Activated CD4-positive, alpha-beta T cell treated with anti-CD3 and anti-CD28 coated beads for 4 hours (primary cell): Measurements from ENCODE around the gene PLXNA2.

ENCODE experiments used
- DNase-seq, 2 donors: peaks; one replicate each; pipeline ENCODE4 v3.0.0-alpha.2; 2020

The PLXNA2 gene

DNA sequence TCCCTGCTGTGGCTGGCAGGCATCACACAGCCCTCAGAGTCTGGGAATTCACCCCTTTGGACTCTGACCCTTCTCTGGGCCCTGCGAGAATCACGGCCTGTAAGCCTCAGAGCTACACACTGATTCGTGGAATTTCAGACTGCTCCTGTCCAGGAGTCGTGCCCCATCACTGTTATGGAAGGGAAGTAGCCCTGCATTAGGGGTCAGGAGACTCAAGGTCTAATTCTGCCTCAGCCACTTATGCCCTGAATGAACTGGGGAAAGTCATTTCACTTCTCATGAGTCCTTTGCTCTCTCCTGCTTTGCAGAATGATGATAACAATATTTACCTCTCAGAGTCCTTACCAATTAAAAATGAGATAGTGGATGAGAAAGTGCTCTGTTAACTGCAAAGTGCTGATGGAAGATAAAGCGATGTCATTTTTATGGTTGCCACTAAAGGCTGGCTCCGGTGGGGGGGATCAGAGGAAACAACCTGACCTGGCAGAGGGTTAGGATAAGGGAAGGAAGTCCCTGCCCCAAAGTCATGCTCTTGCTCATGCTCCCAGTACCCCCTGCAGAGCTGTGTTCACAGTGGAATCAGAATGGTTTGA lies 184.7 kb downstream of the PLXNA2 start:
- DNase-seq: no peak

DNA sequence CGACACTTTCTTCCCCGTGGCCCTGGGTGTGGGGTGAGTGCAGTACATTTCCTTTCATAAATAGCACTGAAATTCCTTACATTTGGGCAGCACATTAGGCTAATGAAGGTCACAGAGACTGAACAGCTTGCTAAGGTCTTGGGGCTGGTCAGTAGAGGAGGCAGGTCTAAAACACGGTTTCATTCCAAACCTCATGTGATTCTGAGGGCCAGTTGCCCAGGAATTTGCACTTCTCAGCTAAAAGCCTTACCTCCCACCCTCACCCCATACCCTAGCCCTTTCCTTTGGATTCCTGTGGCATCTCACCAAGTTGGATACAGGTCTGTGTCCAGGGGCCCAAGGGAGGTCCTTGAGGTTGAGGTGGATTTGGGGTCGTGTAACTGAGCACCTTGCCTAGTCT lies 185.4 kb downstream of the PLXNA2 start:
- no peak for DNase-seq

DNA sequence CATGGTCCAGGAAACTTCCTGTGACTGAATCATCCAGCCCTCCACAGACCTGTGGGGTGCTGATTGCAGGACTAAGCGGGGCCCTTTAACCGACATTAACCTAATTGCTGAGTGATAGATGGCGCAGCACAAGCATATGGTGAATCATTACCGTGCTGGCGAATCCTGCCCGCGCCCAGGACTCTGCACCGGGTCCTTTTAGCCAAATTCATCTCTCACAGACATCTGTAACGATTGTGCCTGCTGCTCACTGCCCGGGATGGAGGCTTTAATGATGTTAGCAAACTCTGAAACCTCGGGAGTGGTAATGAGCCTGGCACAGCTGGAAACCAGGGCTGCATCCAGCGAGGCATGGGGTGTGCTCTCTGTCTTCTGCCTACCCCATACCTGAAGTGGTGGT lies 185.9 kb downstream of the PLXNA2 start:
- no peak for DNase-seq

DNA sequence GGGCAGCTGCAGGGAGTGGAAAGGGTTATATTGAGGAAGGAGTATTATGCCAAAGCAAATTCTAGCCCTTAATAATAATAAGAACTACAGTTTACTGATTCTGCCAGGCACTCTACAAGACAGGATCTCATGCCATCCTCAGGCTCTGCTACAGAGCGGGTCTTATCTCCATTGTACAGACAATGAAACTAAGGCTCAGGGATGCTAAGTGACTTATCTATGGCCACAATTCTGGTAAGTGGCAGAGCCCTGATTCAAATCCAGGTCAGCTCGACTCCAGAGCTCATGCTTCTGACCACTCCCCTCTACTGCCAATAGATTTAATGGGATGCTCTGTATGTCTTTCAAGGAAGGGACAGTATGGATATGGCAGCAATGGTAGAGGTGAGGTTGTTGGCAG lies 187.1 kb downstream of the PLXNA2 start:
- DNase-seq: no peak

DNA sequence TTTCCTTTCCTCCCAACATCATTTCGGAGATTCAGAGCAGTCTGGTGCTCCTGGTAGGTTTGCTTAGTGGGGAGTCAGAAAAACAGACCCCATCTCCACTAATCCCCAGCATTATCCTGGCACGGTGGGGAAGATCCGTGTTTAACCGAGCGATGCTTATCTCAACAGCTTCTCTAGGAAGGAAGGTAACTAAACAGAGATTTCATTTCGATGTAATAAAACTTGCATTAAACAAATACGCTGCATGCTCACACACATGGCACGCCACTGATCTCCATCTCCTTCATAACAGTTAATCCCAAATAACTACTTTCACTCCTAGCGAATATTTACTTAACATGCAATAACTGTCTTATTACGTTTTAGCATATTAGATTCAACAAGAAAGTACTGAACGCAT lies 188.6 kb downstream of the PLXNA2 start:
- no peak for DNase-seq

DNA sequence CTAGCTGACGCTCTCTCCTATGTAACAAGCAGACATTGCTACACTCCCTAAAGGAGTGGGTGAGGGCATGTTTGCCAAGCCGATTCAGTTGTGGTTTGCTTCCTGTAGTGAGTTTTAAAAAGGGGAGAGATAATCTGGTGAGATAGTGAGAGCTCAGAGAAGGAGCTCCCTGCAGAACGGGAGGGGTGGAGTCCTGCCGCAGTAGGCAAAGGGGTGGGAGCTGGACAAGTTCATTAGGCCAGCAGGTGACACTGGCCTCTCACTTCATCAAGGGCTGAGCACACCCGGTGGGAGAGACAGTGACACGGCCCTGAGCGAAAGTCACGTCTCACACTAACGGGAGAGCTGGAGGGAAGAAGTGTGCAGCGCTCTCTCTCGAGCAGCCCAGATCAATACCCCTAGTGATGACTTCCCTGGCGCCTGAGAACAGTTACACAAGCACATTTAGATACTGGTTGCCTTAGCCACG lies 189.2 kb downstream of the PLXNA2 start:
- no peak for DNase-seq

DNA sequence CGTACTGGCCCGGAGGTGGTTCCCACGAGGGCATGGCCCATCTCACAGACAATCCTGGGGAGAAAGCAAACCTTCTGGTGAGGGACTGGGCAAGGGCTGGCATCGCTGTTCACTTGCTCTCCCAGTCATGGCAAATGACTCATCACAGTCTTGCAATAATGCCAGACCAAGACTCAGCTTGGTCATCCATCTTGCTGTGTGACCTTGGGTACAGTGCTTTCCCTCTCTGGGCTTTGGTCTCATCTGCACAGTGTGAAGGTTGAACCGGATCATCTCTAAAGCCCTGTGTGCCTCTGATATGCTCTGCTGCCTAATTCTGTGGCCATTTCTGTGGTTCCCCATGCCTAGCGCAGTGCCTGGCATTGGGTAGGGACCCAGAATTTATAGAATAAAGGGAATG lies 189.7 kb downstream of the PLXNA2 start:
- no peak for DNase-seq

DNA sequence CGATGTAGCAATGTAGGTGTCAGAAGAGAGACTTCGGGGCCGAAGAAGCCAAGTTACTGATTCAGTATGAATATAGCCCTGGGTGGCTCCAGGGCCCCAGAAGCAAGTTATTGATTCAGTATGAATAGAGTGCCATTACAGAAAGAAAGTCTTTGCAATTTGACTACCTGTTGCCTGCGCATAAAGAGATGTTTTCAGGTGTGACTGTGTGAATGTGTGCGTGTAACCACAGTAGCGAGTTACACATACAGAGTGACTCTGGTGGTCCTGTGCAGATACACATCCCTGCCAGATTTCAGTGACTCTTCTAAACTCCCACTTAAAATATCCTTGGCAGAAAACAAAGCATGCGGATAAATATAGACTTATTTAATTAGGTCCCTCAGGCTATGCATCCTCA lies 190.5 kb downstream of the PLXNA2 start:
- DNase-seq: no peak

DNA sequence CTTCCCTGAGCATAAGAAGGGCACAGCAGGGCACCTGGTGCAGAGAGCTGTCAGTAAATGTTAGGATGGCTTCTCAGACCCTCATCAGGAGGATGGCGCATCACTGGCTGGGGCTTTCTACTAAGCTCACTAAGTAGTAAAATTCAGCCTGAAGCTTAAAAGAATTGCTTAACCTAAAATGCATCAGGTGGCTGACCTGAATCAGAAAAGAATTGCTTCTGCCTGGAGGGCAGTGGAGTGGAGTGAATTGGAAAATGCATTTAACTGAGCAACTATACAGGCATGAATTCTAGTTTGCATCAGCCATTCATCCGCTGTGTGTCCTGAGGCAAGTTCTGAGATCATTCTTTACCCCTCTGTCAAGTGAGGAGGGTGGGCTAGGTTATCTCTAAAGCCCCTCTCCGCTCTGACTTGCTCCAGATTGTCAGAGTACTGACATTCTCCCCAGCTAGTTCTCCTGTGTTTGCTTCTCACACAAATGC lies 191.2 kb downstream of the PLXNA2 start:
- DNase-seq: no peak

DNA sequence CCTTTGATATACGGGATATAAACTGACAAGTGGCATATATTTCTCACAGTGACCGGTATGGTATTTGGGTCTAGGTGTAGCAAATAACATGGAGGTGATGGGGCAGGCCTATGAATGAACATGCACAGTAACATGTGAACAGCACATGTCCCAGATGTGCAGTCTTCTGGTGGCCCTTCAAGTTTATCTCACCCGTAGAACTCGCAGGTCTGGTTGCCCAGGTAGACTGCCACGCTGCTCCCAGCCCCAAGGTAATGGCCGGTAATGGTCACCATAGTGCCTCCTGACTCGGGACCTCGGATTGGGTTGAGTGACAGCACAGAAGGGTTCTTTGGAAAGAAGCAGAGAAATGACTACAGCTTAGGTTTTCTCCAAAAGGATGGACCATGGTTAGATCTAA lies 192.0 kb downstream of the PLXNA2 start:
- DNase-seq: no peak

DNA sequence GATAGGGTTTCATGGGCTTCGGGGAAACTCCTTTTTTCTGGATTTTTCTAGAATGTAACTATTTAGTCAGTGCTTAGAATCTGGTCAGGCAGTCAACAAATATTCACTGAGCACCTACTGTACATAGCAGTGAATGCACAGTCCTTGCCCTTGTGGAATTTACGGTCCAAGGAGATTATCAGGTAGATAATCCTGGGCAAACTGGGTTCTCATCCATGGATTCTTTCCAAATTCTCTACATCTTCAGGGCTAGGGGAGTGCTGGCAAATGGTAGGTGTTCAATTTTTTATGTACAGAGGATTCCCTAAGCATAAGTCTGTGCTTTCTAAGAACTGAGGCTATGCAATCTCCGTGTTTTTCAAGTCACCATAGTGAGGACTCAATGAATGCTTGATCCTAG lies 192.5 kb downstream of the PLXNA2 start:
- DNase-seq: no peak

DNA sequence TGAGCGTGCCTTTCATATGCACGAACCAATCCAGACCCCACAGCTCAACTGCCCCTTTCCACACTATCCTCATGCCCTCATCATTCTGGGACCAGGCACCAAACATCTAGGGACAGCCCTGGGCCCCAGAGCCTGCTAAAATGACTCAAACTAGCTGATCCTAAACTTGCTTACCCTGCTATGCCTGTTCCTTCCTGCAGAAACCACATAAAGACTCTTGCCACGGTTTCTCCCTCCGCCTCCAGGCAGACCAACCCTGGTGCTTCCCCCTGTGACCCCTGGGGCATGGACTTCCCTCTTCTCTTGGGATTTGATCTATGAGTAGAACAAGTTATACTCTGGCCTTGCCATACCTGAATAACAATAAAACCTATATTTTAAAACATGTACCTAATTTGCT lies 195.3 kb downstream of the PLXNA2 start:
- no peak for DNase-seq

DNA sequence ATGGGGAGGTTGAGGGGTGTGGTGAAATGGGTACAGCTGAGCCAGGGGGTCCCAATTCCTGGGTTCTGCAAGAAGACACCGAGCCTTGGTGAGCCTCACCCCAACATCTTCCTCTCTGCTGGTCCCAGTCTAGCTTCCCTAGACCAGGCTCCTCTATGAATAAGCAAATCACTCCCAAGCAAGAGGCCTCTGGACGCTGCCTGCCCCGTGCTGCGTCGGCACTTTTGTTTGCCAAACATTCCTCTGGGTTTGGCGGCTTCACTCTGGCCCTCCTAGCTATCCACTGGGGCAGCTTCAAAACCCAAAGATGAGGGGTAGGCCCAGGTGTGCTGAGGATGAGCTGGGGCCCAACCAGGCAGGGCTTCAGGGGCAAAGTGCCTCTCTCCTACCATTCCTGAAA lies 196.2 kb downstream of the PLXNA2 start:
- no peak for DNase-seq

DNA sequence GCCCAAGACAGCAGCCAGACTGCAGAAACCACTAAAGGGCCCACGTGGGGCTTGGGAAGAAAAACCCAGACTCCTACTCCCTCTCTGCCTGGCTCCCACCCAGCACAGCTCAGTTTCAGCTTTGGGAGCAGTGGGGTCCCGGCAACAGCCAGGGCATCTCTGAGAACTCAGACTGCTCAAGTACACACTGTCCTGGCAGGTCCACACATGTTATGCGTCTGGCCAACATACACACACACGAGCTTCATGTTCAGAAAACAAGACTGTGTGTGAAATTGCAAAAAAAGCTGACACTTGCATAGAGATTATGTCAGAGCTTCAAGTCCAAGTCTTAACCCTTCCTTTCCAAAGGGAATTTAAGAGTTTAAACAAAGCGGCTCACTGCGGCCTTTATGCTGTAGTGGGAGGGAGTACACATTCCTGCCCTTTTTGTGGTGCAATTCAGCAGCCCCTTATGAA lies 196.7 kb downstream of the PLXNA2 start:
- no peak for DNase-seq

DNA sequence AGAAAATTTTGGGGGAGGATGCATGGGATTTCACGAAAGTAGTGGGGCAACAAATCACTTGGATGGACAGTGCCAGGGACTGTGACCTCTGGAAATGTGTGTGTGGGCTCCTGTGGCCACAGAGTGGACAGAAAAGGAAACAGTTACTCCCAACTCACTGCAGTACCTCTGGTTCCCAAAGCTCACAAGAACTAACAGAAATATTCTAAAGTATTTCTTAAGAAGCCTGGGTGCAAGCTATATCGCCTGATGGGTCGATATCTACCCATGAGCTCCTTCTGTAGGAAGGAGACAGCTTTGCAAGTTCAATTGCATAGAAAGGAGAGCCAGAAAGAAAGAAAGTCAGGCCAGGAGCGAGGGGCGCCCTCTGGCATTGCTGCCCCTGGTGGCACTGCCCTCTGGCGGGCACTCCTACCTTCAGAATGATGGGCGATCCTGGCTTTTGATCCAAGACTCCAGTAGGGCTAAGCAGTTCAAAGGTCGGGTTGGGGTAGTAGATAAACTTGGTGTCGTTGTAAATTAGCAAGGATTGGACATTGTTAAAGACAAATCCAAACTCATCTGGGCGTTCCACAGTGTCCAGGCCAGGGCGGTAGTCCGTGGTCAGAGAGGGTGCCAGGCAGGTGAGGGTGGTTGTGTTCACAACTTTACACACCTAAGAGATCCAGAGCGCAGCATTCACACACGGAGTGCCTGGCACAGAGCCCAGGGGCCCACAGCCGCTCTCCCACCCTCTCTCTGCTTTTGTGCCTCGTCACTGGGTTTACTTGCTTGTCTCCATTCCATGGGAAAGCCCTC lies 198.5 kb downstream of the PLXNA2 start:
- no peak for DNase-seq

DNA sequence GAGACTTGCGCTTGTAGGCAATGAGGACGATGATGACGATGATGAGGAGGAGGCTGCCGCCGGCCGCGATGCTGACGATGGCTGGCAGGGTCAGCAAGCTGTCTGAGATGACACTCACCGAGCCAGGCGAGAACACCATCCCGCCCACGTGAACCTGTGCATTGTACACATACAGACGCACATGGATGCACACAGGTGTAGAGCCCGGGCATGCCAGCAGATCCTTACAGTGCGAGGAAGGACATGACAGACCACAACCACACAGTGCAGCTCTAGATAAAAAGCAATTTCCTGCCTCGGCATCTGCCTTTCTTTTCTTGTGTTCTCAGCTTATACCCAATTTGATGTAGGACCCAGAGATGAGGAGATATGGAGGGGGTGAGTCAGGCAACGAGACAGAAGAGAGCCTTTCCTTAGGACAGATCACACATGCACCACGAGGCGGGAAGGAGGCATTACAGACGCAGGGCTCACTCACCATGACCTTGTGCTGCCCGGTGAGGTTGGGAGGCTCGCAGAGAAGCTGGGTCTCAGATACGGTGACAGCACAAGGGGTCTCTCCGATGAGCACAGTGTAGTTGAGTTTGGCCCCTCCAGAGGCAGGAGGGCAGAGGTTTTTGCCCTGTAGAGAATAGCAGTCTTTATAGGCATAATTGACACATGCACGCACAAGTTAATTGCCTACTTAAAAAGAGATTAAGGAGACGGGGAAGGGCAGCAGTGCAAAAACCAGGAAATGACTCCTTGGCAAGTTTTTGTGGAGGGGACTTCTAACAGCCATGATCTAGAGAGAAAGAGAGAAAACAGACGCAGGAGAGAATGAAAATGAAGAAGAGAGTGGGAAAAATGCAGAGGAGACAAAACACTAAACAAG lies 199.4 kb downstream of the PLXNA2 start:
- no peak for DNase-seq

DNA sequence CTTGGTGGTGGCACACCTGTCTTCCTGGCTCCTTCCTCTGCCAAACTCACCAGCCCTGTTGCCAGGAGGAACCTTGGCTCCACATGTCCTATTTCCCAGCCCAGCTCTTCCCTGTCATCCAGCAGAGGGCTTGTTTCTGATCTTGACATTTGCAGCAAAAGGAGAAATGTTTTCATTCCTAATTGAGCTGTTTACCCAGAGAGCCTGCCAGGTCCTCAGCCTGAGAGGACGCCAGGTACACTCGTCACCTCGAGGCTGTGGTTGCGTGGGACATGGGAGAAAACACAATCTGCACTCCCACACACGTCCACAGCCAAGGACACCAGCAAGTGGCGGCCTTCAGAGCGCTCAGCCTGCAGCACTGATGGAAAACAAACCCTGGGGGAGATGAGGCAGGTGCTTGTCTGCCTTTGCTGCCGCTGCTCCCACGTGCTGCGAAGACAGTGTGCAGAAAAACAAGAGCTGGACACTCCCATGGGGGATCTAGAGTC lies 200.4 kb downstream of the PLXNA2 start:
- no peak for DNase-seq

DNA sequence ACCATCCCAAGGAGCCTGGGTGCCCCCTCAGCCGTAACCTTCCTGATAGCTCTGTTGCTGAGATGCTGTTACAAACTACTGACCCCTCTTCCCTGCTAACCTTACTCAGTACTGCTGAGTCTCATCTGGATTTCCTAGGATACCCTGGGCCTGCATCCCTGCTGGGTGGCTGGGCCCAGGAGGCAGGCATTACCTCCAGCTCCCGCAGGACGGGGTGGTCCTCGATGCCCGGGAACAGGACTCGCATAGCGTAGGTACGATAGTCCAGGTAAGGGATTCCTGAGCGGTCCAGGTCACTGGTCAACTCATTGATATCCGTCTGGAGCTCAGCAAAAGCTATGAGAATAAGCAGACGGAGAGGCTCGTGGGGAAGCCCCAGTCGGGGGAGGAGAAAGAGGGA lies 201.3 kb downstream of the PLXNA2 start:
- DNase-seq: no peak

DNA sequence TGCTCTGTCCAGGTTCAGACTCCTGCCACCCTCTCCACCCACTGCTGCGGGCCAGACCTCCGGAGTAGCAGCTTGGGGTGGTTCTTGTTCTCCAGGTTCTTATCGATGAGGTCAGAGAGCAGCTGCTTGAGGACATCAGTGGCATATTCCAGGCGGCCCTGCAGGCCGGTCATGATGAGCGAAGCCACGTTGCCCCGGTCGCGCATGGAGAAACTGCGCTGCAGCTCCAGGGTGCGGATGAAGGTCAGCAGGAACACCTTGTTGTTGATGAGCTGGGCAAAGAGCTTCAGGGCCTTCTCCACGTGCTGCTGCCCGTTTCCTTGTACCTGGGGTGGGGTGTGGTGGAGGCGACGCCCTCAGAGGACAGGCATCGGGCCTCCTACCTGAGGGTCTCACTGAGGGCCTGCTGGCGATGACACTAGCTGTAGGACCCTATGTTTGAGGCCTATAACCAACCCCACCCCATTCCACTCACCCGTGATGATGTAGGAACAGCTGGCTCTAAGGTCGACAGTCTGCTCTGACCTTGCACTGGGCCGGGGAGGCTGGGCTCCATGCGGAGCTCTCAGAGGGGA lies 202.1 kb downstream of the PLXNA2 start:
- DNase-seq: no peak

DNA sequence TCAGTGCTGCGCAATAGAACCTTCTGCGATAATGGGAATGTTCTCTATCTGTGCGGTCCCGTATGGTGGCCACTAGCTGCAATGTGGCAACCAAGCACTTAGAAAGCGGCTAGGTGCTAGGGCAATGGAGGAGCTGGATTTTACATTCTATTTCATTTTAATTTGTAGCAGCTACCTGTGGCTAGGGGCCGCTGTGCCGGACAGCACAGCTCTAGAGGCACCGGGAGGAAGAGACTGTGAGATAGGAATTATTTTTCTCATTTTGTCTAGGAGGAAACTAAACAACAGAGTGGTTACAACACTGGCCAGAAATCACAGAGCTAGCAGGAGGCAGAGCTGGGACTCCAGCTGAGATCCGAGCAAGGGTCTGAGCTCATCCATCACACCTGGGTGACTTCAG lies 202.7 kb downstream of the PLXNA2 start:
- no peak for DNase-seq

DNA sequence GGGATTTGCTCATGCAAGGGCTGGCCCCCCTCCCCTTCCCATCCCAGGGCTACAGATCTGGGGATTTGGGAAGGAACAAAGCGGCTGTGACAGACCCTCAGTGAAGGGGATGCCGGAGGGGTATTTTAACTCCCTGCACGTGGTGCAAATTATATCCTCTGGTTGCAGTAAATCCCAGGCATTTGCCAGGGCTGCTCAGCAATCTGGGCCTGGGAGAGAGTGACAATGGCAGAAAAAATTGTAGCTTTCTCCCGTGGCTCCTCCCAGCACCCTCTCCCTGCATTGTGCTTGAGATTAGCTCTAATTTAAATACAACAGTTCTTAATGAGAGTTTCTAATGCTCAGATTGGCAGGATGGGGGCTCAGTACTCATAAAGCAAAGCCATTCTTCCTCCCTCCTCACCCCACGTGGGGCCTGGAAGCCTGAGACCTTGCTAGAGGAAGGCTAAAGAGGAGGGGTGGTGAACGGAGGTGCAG lies 203.3 kb downstream of the PLXNA2 start:
- no peak for DNase-seq

DNA sequence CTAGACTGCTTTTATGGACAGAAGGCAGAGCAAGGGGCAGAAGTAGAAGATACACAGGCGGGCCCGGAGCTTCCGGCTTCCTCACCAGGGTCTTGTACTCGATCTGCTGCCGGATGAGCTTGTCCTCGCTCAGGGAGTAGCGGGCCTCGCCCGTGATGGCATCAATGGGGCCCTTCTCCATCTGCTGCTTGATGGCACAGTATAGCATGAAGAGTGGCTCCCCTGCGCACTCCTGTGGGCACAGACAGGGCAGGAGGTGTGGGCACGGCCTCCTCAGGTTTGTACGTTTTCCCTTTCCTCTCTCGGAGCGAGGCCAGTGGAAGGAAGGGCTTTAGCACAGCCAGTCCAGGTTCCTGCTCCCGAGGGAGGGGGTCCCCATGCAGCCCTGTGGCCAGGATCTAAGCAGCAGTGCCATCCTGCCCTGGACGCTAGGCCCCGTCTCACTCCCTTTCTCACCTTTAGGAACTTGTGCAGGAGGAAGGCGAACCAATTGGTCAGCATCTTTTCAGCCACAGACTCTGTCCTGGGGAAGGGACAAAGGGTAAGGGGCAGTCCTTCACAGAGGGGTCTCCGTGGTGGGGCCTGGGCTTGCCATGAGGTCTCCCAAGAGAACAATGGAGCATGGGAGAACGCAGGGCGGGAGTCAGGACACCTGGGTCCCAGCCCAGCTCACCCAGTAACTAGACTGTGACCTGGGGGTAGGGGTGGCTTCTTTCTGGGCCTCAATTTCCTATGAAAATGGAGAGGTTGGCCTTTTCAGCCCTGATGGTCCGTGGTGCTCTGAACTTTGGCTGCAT lies 204.4 kb downstream of the PLXNA2 start:
- no peak for DNase-seq
